ENCODE data around the gene GSX1.

Gene GSX1

DNA sequence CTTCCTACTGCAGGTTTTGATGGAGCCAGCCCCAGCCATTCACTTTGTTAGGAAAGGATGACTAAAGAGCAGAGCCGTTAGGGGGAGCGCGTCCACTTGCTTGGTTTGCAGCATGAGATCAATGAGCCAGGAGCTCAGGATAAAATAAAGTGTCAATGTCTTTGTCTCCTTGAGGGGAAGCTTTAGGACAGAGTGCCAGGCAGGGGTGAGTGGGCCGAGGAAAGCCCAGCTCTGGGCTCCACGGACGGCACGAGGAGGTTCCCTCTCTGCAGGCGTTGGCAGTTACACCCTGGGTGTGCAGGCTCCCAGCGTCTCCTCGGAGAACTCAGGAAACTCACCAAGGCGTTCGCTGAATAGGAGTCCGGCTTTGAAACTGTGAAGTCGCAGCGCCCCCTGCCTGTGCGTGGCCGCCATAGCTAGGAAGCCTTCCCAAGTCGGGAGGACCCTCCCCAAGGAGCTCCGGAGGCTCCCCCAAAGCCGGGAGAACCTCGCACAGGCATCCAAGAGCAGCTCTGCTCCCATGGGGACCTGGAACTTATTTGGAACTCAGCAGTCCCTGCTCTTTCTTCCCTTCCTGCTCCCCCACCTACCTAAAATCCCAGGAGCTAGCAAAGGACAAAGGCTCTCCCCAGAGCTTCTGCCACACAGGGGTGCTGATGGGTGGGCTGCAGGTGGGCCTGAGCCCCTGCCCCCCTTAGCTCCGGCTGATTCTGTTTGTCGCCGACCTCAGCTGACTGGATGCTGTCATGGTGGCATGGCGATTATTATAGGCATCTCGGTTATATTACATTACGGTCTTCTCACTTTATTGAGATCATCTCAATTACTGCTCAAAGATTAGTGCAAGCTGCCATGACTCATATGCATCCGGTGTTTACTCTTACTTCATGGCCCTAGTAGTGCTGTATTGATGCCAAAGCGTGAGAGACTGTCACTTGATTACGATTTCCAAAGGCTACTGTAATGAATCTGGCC, 34.4 kb downstream of the GSX1 start:
- in situ Hi-C loops (cut with HindIII; ENCODE audit: low pct_unique_long_range_greater_than_20kb, low sequenced_read_pairs) = no loop called here
- peak; percentile 74 to 83 for DNase-seq (ENCODE audit: low read depth in 1 of 2, low spot score in 1 of 2)
- TF ChIP-seq JUND (IDR thresholded peaks at IDR 0.05; ENCODE audit: low read depth) = no peak

- DNase-seq (ENCODE audit: low read depth in 1 of 2, low spot score in 1 of 2) = no peak
- in situ Hi-C loops (cut with HindIII; ENCODE audit: low pct_unique_long_range_greater_than_20kb, low sequenced_read_pairs) = no loop called here
- TF ChIP-seq JUND (IDR thresholded peaks at IDR 0.05; ENCODE audit: low read depth) = no peak
Observed at GRCh38 chr13:27827646-27828045, 35.4 kb downstream of the GSX1 start.

DNA sequence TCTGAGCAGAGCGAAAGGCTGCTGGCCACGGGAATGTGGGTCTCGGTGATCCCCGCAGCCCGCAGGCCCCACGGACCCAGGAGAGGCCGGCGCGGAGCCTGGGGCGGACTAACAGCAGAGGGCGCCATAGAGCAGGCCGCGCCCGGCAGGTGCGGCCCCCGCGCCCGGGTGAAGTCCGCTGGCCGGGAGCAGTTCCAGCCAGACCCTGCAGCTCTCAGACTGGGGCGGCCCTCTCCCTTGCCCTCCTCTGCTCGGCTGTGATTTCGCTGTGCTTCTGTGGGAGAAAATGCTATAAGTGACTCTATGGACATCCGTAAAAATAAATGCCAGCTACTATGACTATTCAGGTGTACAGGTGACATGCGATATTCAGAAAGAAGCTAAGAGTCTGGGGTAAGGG, 37.7 kb downstream of the GSX1 start:
- in situ Hi-C loops (cut with HindIII; ENCODE audit: low pct_unique_long_range_greater_than_20kb, low sequenced_read_pairs) = no loop called here
- TF ChIP-seq JUND (IDR thresholded peaks at IDR 0.05; ENCODE audit: low read depth) = no peak
- peak; percentile 27 to 30 for DNase-seq (ENCODE audit: low read depth in 1 of 2, low spot score in 1 of 2)

DNA sequence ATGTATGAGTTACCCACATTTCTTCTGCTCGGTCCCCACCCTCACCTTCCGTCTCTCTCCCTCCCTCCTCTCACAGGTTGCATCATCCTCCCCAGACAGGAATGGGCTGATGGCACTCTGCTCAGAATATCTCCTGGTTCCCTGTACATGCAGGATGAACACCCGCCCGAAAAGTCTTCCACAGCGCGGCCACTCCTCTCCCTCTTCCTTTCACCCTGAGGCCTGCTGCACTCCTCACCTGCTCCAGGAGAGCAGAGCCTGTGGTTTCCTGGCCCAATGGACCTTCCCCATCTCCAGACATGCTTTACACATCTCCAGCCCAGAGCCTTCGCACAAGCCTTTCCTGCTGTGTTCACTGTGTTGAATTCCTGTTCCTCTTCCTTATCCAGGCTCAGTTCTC, 40.9 kb downstream of the GSX1 start:
- in situ Hi-C loops (cut with HindIII; ENCODE audit: low pct_unique_long_range_greater_than_20kb, low sequenced_read_pairs) = no loop called here
- no peak for DNase-seq (ENCODE audit: low read depth in 1 of 2, low spot score in 1 of 2)
- TF ChIP-seq JUND (IDR thresholded peaks at IDR 0.05; ENCODE audit: low read depth) = no peak

DNA sequence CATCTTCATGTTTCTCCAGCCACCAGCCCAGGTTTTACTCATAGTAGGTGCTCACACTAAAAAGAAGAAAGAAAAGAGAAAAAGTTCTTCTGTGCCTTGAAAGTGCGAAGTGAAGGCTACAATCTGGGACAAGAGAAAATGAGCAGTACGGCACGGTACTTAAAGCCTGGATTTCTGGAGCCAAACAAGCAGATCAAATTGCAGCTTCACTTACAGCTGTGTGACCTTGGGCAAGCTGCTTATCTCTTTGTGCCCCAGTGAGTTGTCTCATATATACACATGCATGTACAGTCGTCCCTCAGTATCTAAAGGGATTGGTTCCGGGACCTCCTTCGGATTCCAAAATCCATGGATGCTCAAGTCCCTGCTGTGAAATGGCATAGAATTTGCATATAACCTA, 41.8 kb downstream of the GSX1 start:
- in situ Hi-C loops (cut with HindIII; ENCODE audit: low pct_unique_long_range_greater_than_20kb, low sequenced_read_pairs) = no loop called here
- no peak for TF ChIP-seq JUND (IDR thresholded peaks at IDR 0.05; ENCODE audit: low read depth)
- no peak for DNase-seq (ENCODE audit: low read depth in 1 of 2, low spot score in 1 of 2)

GRCh38 chr13:27835799-27836198, 43.5 kb downstream of the GSX1 start:
- no peak for TF ChIP-seq JUND (IDR thresholded peaks at IDR 0.05; ENCODE audit: low read depth)
- in situ Hi-C loops (cut with HindIII; ENCODE audit: low pct_unique_long_range_greater_than_20kb, low sequenced_read_pairs) = no loop called here
- no peak for DNase-seq (ENCODE audit: low read depth in 1 of 2, low spot score in 1 of 2)

DNA sequence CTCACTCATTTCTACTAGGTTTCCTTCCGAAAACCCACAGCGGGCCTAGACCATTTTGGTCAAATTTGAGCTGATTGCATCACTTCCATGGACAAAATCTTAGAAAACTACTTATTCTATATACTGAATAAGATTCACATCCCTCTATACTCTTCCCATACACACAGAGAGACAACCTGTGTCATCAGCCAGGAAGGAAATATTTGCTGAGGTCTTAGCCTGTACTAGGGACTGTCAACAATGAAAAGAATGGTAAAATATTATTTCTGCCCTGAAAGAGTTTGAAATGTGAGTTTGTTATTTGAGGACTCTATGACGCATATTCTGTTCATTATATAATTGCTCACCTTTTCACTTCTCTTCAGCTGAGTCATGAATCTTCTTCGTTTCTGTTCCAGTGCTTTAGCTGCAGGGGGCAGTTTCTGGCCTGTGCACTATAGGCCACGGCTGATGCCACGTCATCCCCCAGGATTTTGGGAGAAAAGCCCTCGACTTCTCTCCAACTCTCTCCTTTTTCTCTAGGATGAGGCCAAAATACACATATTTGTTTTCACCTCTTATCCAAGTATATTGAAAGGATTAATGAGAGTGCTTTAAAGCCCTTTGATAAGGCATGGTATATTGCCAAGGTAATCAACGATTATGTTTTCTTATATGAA, 47.7 kb downstream of the GSX1 start:
- in situ Hi-C loops (cut with HindIII; ENCODE audit: low pct_unique_long_range_greater_than_20kb, low sequenced_read_pairs) = no loop called here
- no peak for TF ChIP-seq JUND (IDR thresholded peaks at IDR 0.05; ENCODE audit: low read depth)

GRCh38 chr13:27842571-27842970, 50.3 kb downstream of the GSX1 start:
- in situ Hi-C loops (cut with HindIII; ENCODE audit: low pct_unique_long_range_greater_than_20kb, low sequenced_read_pairs) = no loop called here
- no peak for TF ChIP-seq JUND (IDR thresholded peaks at IDR 0.05; ENCODE audit: low read depth)
- DNase-seq (ENCODE audit: low read depth in 1 of 2, low spot score in 1 of 2) = no peak

More for the DNA sequence above, 47.7 kb downstream of the GSX1 start:
- DNase-seq (ENCODE audit: low read depth in 1 of 2, low spot score in 1 of 2) = no peak

Data from T47D (cell line).